Measurements from ENCODE around the gene PUSL1. TPM values are rescaled to one million over a fixed set of nuclear protein-coding genes. Genes with fewer than 3 reads are reported as not detected.
A peak's percentile ranks its signal among the peaks of the same experiment; 100 is the strongest.

PUSL1 gene
- total and polyA plus RNA-seq, 2 donors (not counting 1 experiment from before 2014, with no cell fraction given) = 15.7 to 25.8 TPM

GRCh38 chr1:1298861-1299685 lies 9.3 kb upstream of the PUSL1 start:
- H3K4me1 Mint-ChIP-seq = peaks cover 6% of the 10 kb centered on the region
- peaks cover 0 to 6% of the 10 kb centered on the region in 2 donors for H3K4me1 ChIP-seq (ENCODE audit: control insufficient read depth in 2 of 2, insufficient read depth in 2 of 2, low read length in 2 of 2)
- no peaks in the 10 kb centered on the region for H3K27me3 ChIP-seq (replicated peaks in 1 of 4; ENCODE audit: control extremely low read depth in 1 of 4, control insufficient read depth in 3 of 4, insufficient read depth in 4 of 4, low read length in 3 of 4)
- intact Hi-C loops (cut with micrococcal nuclease) = no loop called here
- peaks cover 6% of the 10 kb centered on the region for H3K79me2 ChIP-seq (ENCODE audit: control insufficient read depth, insufficient read depth, low read length)
- no peak overlapping the region for H3K4me3 ChIP-seq (ENCODE audit: control extremely low read depth in 1 of 5, extremely low read depth in 1 of 5, insufficient read depth in 1 of 5, low read depth in 2 of 5, low read length in 4 of 5)
- H3K27ac ChIP-seq (ENCODE audit: low read length in 2 of 2) = no peak overlapping the region
- DNase-seq (no peak), ATAC-seq (ENCODE audit: low read depth) (no peak)
- H3K27me3 Mint-ChIP-seq = no peaks in the 10 kb centered on the region
- H2AFZ ChIP-seq (ENCODE audit: insufficient read depth, low read depth, low read length, poor library complexity, severe bottlenecking) = no peak overlapping the region
- CTCF ChIA-PET = no interaction called here
- no peaks in the 10 kb centered on the region for H3K9me3 ChIP-seq (ENCODE audit: control extremely low read depth in 1 of 3, control insufficient read depth in 2 of 3, insufficient read depth in 1 of 3, low read length in 2 of 3)
- H3K9ac ChIP-seq (ENCODE audit: low read length) = no peak overlapping the region
- H4K20me1 ChIP-seq (ENCODE audit: control insufficient read depth, insufficient read depth, low read length, poor library complexity, severe bottlenecking) = peaks cover 16% of the 10 kb centered on the region
- no peak overlapping the region for H3K4me3 Mint-ChIP-seq
- no peak overlapping the region for H3K27ac Mint-ChIP-seq
- H3K4me2 ChIP-seq (replicated peaks; ENCODE audit: low read depth, low read length, poor library complexity, severe bottlenecking) = no peak overlapping the region
- POLR2A ChIA-PET = no interaction called here
- no peaks in the 10 kb centered on the region for H3K36me3 ChIP-seq (replicated peaks in 1 of 2; ENCODE audit: control extremely low read depth in 1 of 2, control insufficient read depth in 1 of 2, extremely low read depth in 1 of 2, insufficient read depth in 2 of 2, low read length in 1 of 2)
- WGBS (ENCODE audit: insufficient coverage) = 87% methylated on average over 22 of the region's 30 CpGs
- H3K9me3 Mint-ChIP-seq (ENCODE audit: insufficient read depth) = no peaks in the 10 kb centered on the region
- TF ChIP-seq EZH2 (IDR thresholded peaks at IDR 0.05; ENCODE audit: borderline replicate concordance, insufficient read depth, low read depth, low read length, poor library complexity, severe bottlenecking) (no peak), CTCF (IDR thresholded peaks at IDR 0.05) (no peak)

- ChIA-PET CTCF (interaction anchor here (1.0 to 2.2 kb wide), 2 partner anchors 8 to 316 kb away, joined by 3 to 9 read pairs; no protein-coding TSS in a partner anchor), POLR2A (no interaction called here)
- no peak overlapping the region for H3K4me3 ChIP-seq (ENCODE audit: control extremely low read depth in 1 of 5, extremely low read depth in 1 of 5, insufficient read depth in 1 of 5, low read depth in 2 of 5, low read length in 4 of 5)
- H3K36me3 ChIP-seq (replicated peaks in 1 of 2; ENCODE audit: control extremely low read depth in 1 of 2, control insufficient read depth in 1 of 2, extremely low read depth in 1 of 2, insufficient read depth in 2 of 2, low read length in 1 of 2) = no peaks in the 10 kb centered on the region
- 88% methylated on average over 17 of the region's 22 CpGs for WGBS (ENCODE audit: insufficient coverage)
- H3K4me1 ChIP-seq (ENCODE audit: control insufficient read depth in 2 of 2, insufficient read depth in 2 of 2, low read length in 2 of 2) = peaks cover 4 to 13% of the 10 kb centered on the region in 2 donors
- peaks cover 22% of the 10 kb centered on the region for H4K20me1 ChIP-seq (ENCODE audit: control insufficient read depth, insufficient read depth, low read length, poor library complexity, severe bottlenecking)
- no peak for TF ChIP-seq EZH2 (IDR thresholded peaks at IDR 0.05; ENCODE audit: borderline replicate concordance, insufficient read depth, low read depth, low read length, poor library complexity, severe bottlenecking)
- peak; percentile 59 for TF ChIP-seq CTCF (IDR thresholded peaks at IDR 0.05)
- H3K9me3 Mint-ChIP-seq (ENCODE audit: insufficient read depth) = no peaks in the 10 kb centered on the region
- ATAC-seq (ENCODE audit: low read depth) (peak; percentile 67), DNase-seq (peak; percentile 54)
- intact Hi-C loops (cut with micrococcal nuclease) = no loop called here
- peaks cover 12% of the 10 kb centered on the region for H3K79me2 ChIP-seq (ENCODE audit: control insufficient read depth, insufficient read depth, low read length)
- H3K27me3 Mint-ChIP-seq = no peaks in the 10 kb centered on the region
- no peak overlapping the region for H3K27ac Mint-ChIP-seq
- H3K4me3 Mint-ChIP-seq = no peak overlapping the region
- H2AFZ ChIP-seq (ENCODE audit: insufficient read depth, low read depth, low read length, poor library complexity, severe bottlenecking) = no peak overlapping the region
- H3K27ac ChIP-seq (ENCODE audit: low read length in 2 of 2) = no peak overlapping the region
- H3K27me3 ChIP-seq (replicated peaks in 1 of 4; ENCODE audit: control extremely low read depth in 1 of 4, control insufficient read depth in 3 of 4, insufficient read depth in 4 of 4, low read length in 3 of 4) = no peaks in the 10 kb centered on the region
- H3K4me1 Mint-ChIP-seq = peaks cover 9% of the 10 kb centered on the region
- no peak overlapping the region for H3K9ac ChIP-seq (ENCODE audit: low read length)
- no peaks in the 10 kb centered on the region for H3K9me3 ChIP-seq (ENCODE audit: control extremely low read depth in 1 of 3, control insufficient read depth in 2 of 3, insufficient read depth in 1 of 3, low read length in 2 of 3)
- no peak overlapping the region for H3K4me2 ChIP-seq (replicated peaks; ENCODE audit: low read depth, low read length, poor library complexity, severe bottlenecking)
Measured at GRCh38 chr1:1299686-1300351, 8.6 kb upstream of the PUSL1 start.

All from B cell (primary cell).